Measurements from ENCODE around the gene TRAT1.

The TRAT1 gene

GRCh38 chr3:108862865-108863798 is 40.5 kb downstream of the TRAT1 start:
- no peak for TF ChIP-seq CTCF (IDR thresholded peaks at IDR 0.05)

- no peak for TF ChIP-seq CTCF (IDR thresholded peaks at IDR 0.05)
Measured at GRCh38 chr3:108863799-108864135, 41.2 kb downstream of the TRAT1 start.

- no peak for TF ChIP-seq CTCF (IDR thresholded peaks at IDR 0.05)
Measured at GRCh38 chr3:108877901-108878300, 55.3 kb downstream of the TRAT1 start.

- peak; percentile 25; the same call in 1 of the 2 replicates for TF ChIP-seq CTCF (IDR thresholded peaks at IDR 0.05)
Measured at GRCh38 chr3:108879915-108880314, 57.3 kb downstream of the TRAT1 start.

GRCh38 chr3:108882762-108883161 is 60.2 kb downstream of the TRAT1 start:
- TF ChIP-seq CTCF (IDR thresholded peaks at IDR 0.05), result no peak

- no peak for TF ChIP-seq CTCF (IDR thresholded peaks at IDR 0.05)
Measured at GRCh38 chr3:108883373-108883772, 60.8 kb downstream of the TRAT1 start.

GRCh38 chr3:108887121-108887520 is 64.5 kb downstream of the TRAT1 start:
- no peak for TF ChIP-seq CTCF (IDR thresholded peaks at IDR 0.05)

Measured in LNCAP (cell line).